Measurements from ENCODE around the gene ADAMTS9. TPM values are rescaled to one million over a fixed set of nuclear protein-coding genes. Genes with fewer than 3 reads are reported as not detected.

ADAMTS9 gene
- total RNA-seq, 1 experiment from 2014 or later: 0.46 TPM

DNA sequence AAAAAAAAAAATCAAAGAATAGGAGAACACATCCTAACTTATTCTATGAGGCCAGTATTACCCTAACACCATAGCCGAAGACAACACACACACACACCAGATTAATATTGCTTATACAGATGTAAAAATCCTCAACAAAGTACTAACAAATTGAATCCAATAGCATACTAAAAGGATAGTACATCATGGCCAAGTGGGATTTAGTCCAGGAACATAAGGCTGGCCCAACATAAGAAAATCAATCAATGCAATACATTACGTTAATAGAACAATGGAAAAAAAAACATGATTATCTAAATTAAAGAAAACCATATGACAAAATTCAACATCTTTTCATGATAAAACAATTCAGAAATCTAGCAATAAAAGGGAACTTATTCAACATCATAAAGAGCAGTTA lies 79.1 kb downstream of the ADAMTS9 start:
- no peak overlapping the region for H3K14ac ChIP-seq (ENCODE audit: insufficient read depth, low read length)
- H3K9me3 ChIP-seq (ENCODE audit: control insufficient read depth, low read depth, low read length): no peaks in the 10 kb centered on the region
- H3K4me2 ChIP-seq (ENCODE audit: insufficient read depth, insufficient read length, low read length): no peak overlapping the region
- H2BK120ac ChIP-seq (ENCODE audit: low read depth, low read length, poor library complexity, severe bottlenecking): no peak overlapping the region
- H3K27ac ChIP-seq (ENCODE audit: insufficient read length, low read depth, low read length): no peak overlapping the region
- H2BK12ac ChIP-seq (ENCODE audit: insufficient read length, low read depth, low read length): no peak overlapping the region
- H3K4me1 ChIP-seq (ENCODE audit: insufficient read depth, low read length): no peaks in the 10 kb centered on the region
- H2AK5ac ChIP-seq (ENCODE audit: insufficient read length, low read length): no peak overlapping the region
- H3K79me2 ChIP-seq (ENCODE audit: insufficient read depth, low read length): no peaks in the 10 kb centered on the region
- no peak overlapping the region for H3K4ac ChIP-seq (ENCODE audit: low read depth, low read length)
- TF ChIP-seq, protein P1, sequence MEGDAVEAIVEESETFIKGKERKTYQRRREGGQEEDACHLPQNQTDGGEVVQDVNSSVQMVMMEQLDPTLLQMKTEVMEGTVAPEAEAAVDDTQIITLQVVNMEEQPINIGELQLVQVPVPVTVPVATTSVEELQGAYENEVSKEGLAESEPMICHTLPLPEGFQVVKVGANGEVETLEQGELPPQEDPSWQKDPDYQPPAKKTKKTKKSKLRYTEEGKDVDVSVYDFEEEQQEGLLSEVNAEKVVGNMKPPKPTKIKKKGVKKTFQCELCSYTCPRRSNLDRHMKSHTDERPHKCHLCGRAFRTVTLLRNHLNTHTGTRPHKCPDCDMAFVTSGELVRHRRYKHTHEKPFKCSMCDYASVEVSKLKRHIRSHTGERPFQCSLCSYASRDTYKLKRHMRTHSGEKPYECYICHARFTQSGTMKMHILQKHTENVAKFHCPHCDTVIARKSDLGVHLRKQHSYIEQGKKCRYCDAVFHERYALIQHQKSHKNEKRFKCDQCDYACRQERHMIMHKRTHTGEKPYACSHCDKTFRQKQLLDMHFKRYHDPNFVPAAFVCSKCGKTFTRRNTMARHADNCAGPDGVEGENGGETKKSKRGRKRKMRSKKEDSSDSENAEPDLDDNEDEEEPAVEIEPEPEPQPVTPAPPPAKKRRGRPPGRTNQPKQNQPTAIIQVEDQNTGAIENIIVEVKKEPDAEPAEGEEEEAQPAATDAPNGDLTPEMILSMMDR (conservative IDR thresholded peaks at IDR 0.05): no peak
- H2AFZ ChIP-seq (ENCODE audit: low read length): no peak overlapping the region
- Mint-ChIP-seq H3K4me1 (no peaks in the 10 kb centered on the region), H3K9me3 (no peaks in the 10 kb centered on the region), H3K27ac (no peak overlapping the region), H3K4me3 (no peak overlapping the region), H3K27me3 (ENCODE audit: low read depth) (no peaks in the 10 kb centered on the region; the same call in 1 of the 2 replicates), H3K36me3 (ENCODE audit: insufficient read depth in 1 of 3, low read depth in 3 of 3) (no peaks in the 10 kb centered on the region)
- WGBS (ENCODE audit: extremely low coverage, insufficient read length, low lambda C conversion rate): no CpG with 5 or more reads among the region's 2 CpGs
- no peaks in the 10 kb centered on the region for H4K20me1 ChIP-seq (ENCODE audit: control insufficient read depth, insufficient read depth, insufficient read length)
- H3T11ph ChIP-seq (ENCODE audit: low read length): no peak overlapping the region
- no peak overlapping the region for H3K56ac ChIP-seq (ENCODE audit: insufficient read length, low read depth, low read length)
- no peak overlapping the region for H3K9ac ChIP-seq (ENCODE audit: extremely low read depth, insufficient read length, low read length)
- H3K27me3 ChIP-seq (ENCODE audit: insufficient read depth, low read length): no peaks in the 10 kb centered on the region
- H2BK20ac ChIP-seq (ENCODE audit: low read depth, low read length, poor library complexity, severe bottlenecking): no peak overlapping the region
- no peaks in the 10 kb centered on the region for H3K79me1 ChIP-seq (ENCODE audit: insufficient read depth, low read depth, low read length, poor library complexity, severe bottlenecking)
- no peaks in the 10 kb centered on the region for H3K23me2 ChIP-seq (ENCODE audit: insufficient read length, low read depth, low read length, poor library complexity, severe bottlenecking)
- no peak overlapping the region for H2BK5ac ChIP-seq (ENCODE audit: insufficient read length, low read length)
- no peak overlapping the region for H2BK15ac ChIP-seq (ENCODE audit: low read depth, low read length)
- H4K5ac ChIP-seq (ENCODE audit: insufficient read length, low read depth, low read length): no peak overlapping the region
- H4K91ac ChIP-seq (ENCODE audit: insufficient read length, low read depth, low read length): no peak overlapping the region
- no peak overlapping the region for H3K23ac ChIP-seq (ENCODE audit: insufficient read length, low read depth, low read length)
- DNase-seq: no peak
- no peak overlapping the region for H3K18ac ChIP-seq (ENCODE audit: insufficient read length, low read depth, low read length)
- no peak overlapping the region for H4K8ac ChIP-seq (replicated peaks; ENCODE audit: insufficient read length, low read depth, low read length)
